Panc1 (cell line): ENCODE measurements around the gene CNTN5.
A peak's percentile ranks its signal among the peaks of the same experiment; 100 is the strongest.

Experiments
- TF ChIP-seq, protein P1 (sequence below): fragments of 450-650 bp; IDR thresholded peaks from 2 replicates; pipeline ENCODE4 v1.5.1; 2017; ENCODE audit warnings: mild to moderate bottlenecking
- TF ChIP-seq, protein P2 (sequence below), 2 experiments: IDR thresholded peaks; 2 replicates each; pipeline ENCODE4 v1.6.1; 2011 to 2012; ENCODE audit warnings: low read depth in 2 of 2, control low read depth in 1 of 2, low read length in 1 of 2, mild to moderate bottlenecking in 1 of 2, moderate library complexity in 1 of 2; ENCODE audit not compliant: insufficient read depth in 1 of 2

DNA sequence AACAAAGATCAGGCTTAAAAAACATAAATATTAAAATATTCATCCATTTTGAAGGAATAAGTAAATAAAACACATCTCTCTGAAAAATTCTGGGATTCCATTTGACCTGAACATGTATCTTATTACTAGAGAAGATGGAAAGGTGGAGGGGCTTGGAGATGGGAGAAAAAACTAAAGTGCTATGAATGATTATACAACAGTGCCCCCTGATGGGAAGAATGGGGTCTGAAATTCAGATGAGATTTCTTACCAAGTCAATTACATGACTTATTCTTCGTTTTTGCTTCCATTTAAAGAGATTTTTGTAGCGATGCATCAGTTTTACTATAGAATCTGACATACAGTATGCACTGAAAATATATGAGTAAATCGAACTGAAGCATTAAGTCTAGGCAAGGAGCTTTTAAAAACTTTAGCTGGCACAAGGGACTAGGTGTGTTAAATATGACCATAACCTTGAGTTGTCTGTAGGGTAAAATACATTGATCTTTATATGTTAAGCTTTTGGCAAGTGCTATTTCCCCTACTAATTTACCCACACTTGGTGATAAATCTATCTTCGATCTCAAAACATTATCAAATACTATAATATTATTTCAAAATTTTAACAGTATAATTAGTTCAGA, 718.8 kb downstream of the CNTN5 start:
- TF ChIP-seq, protein P1, sequence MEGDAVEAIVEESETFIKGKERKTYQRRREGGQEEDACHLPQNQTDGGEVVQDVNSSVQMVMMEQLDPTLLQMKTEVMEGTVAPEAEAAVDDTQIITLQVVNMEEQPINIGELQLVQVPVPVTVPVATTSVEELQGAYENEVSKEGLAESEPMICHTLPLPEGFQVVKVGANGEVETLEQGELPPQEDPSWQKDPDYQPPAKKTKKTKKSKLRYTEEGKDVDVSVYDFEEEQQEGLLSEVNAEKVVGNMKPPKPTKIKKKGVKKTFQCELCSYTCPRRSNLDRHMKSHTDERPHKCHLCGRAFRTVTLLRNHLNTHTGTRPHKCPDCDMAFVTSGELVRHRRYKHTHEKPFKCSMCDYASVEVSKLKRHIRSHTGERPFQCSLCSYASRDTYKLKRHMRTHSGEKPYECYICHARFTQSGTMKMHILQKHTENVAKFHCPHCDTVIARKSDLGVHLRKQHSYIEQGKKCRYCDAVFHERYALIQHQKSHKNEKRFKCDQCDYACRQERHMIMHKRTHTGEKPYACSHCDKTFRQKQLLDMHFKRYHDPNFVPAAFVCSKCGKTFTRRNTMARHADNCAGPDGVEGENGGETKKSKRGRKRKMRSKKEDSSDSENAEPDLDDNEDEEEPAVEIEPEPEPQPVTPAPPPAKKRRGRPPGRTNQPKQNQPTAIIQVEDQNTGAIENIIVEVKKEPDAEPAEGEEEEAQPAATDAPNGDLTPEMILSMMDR: peak; percentile 69; the same call in 1 of the 2 replicates
- TF ChIP-seq, protein P2, sequence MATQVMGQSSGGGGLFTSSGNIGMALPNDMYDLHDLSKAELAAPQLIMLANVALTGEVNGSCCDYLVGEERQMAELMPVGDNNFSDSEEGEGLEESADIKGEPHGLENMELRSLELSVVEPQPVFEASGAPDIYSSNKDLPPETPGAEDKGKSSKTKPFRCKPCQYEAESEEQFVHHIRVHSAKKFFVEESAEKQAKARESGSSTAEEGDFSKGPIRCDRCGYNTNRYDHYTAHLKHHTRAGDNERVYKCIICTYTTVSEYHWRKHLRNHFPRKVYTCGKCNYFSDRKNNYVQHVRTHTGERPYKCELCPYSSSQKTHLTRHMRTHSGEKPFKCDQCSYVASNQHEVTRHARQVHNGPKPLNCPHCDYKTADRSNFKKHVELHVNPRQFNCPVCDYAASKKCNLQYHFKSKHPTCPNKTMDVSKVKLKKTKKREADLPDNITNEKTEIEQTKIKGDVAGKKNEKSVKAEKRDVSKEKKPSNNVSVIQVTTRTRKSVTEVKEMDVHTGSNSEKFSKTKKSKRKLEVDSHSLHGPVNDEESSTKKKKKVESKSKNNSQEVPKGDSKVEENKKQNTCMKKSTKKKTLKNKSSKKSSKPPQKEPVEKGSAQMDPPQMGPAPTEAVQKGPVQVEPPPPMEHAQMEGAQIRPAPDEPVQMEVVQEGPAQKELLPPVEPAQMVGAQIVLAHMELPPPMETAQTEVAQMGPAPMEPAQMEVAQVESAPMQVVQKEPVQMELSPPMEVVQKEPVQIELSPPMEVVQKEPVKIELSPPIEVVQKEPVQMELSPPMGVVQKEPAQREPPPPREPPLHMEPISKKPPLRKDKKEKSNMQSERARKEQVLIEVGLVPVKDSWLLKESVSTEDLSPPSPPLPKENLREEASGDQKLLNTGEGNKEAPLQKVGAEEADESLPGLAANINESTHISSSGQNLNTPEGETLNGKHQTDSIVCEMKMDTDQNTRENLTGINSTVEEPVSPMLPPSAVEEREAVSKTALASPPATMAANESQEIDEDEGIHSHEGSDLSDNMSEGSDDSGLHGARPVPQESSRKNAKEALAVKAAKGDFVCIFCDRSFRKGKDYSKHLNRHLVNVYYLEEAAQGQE (IDR thresholded peaks at IDR 0.05; ENCODE audit: insufficient read depth in 1 of 2, low read depth in 2 of 2, low read length in 1 of 2): no peak
